Activated CD4-positive, alpha-beta T cell treated with anti-CD3 and anti-CD28 coated beads, Interleukin-2, amount 10 ng/mL, durations not matched to agents 7 days and 5 days (primary cell): Measurements from ENCODE around the gene HLA-DMA. TPM values are rescaled to one million over a fixed set of nuclear protein-coding genes. Genes with fewer than 3 reads are reported as not detected.
A peak's percentile ranks its signal among the peaks of the same experiment; 100 is the strongest.

Experiments
- CTCF ChIA-PET: fragments of 350-600 bp; sonication (Branson Sonifier 250); formaldehyde crosslinking; loops from one replicate; lab custom pipeline; 2021; ENCODE audit warnings: antibody characterized with exemption; lab: Charles Lee
- POLR2A ChIA-PET: fragments of 350-600 bp; sonication (Branson Sonifier 250); formaldehyde crosslinking; loops from one replicate; lab custom pipeline; 2021; ENCODE audit warnings: antibody characterized with exemption; lab: Charles Lee
- DNase-seq: peaks from one replicate; pipeline ENCODE4 v3.0.0-alpha.2; 2020
- H3K27ac Mint-ChIP-seq: one replicate; pipeline ENCODE4 v1.8.0; 2021; ENCODE audit warnings: mild to moderate bottlenecking, moderate library complexity, mixed read lengths
- H3K27me3 Mint-ChIP-seq: one replicate; pipeline ENCODE4 v1.8.0; 2021; ENCODE audit warnings: mixed read lengths
- H3K36me3 Mint-ChIP-seq: one replicate; pipeline ENCODE4 v1.8.0; 2021; ENCODE audit warnings: low read depth, mixed read lengths
- H3K4me1 Mint-ChIP-seq: one replicate; pipeline ENCODE4 v1.8.0; 2021; ENCODE audit warnings: mixed read lengths
- H3K4me3 Mint-ChIP-seq: one replicate; pipeline ENCODE4 v1.8.0; 2021; ENCODE audit warnings: mild to moderate bottlenecking, moderate library complexity, mixed read lengths
- H3K9me3 Mint-ChIP-seq: one replicate; pipeline ENCODE4 v1.8.0; 2021; ENCODE audit warnings: mixed read lengths
- total RNA-seq, 2 experiments: library from RNA; stranded (reverse); gene quantifications; one replicate each; pipeline ENCODE4 v1.2.3, GENCODE V29; 2021

The HLA-DMA gene
- total RNA-seq: 10 to 100 TPM; 24.0 to 26.8 TPM

- Mint-ChIP-seq H3K27me3 (no peaks in the 10 kb centered on the region), H3K4me1 (peaks cover 54% of the 10 kb centered on the region), H3K9me3 (no peaks in the 10 kb centered on the region), H3K27ac (peak within 1 kb of the TSS; percentile 82), H3K4me3 (peak within 1 kb of the TSS; percentile 72), H3K36me3 (peaks cover 3% of the 10 kb centered on the region)
- DNase-seq: peak; percentile 85
- CTCF ChIA-PET: interaction anchor here (0.6 to 10.6 kb wide), 23 partner anchors 8 to 388 kb away, joined by 3 to 156 read pairs (median 5); partner anchors contain the start of genes BRD2, HLA-DMB, PSMB8 and PSMB9
- POLR2A ChIA-PET: interaction anchor here (3.4 kb wide), 1 partner anchor 19 kb away, joined by 19 read pairs; no protein-coding TSS in a partner anchor
Observed at GRCh38 chr6:32952817-32953739, at the start of gene HLA-DMA. Gene HLA-DMA, minus strand, starts transcription at chr6:32953097. Its CDS starts 61 bp downstream, at chr6:32953036.

DNA sequence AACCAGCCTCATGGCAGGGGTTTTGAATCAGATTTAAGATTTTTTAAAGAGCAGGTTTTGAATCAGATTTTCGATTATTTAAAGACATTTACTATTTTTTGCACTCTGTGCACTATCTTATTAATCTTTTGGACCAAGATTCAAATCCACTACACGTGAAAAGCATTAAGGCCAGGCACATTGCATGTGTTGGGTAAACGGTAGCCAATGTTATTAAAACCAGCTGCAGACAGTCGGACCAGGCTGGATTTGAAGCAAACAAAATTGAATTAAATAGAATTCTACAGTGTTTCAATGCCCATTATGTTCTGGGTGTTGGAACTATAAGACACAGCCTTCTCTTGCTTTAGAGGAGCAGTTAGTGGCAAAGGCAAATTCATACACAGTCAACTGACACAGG lies 48.8 kb upstream of the HLA-DMA start:
- H3K27me3 Mint-ChIP-seq: peaks cover 34% of the 10 kb centered on the region
- no peaks in the 10 kb centered on the region for H3K9me3 Mint-ChIP-seq
- ChIA-PET POLR2A (no interaction called here), CTCF (interaction anchor here (1.4 kb wide), 1 partner anchor 13 kb away, joined by 4 read pairs; no protein-coding TSS in a partner anchor)
- H3K4me3 Mint-ChIP-seq: no peak overlapping the region
- H3K27ac Mint-ChIP-seq: no peak overlapping the region
- peaks cover 11% of the 10 kb centered on the region for H3K4me1 Mint-ChIP-seq
- no peaks in the 10 kb centered on the region for H3K36me3 Mint-ChIP-seq
- DNase-seq: no peak

- Mint-ChIP-seq H3K27ac (no peak overlapping the region), H3K36me3 (no peaks in the 10 kb centered on the region), H3K9me3 (no peaks in the 10 kb centered on the region), H3K4me1 (peaks cover 11% of the 10 kb centered on the region), H3K4me3 (no peak overlapping the region), H3K27me3 (peaks cover 47% of the 10 kb centered on the region)
- CTCF ChIA-PET: interaction anchor here (1.0 to 1.4 kb wide), 3 partner anchors 11 to 66 kb away, joined by 3 to 4 read pairs (median 3); no protein-coding TSS in a partner anchor
- DNase-seq: peak; percentile 49
- POLR2A ChIA-PET: no interaction called here
Observed at GRCh38 chr6:33000055-33000454, 47.2 kb upstream of the HLA-DMA start.

- H3K4me1 Mint-ChIP-seq: peaks cover 7% of the 10 kb centered on the region
- peaks cover 43% of the 10 kb centered on the region for H3K27me3 Mint-ChIP-seq
- H3K9me3 Mint-ChIP-seq: no peaks in the 10 kb centered on the region
- H3K27ac Mint-ChIP-seq: no peak overlapping the region
- ChIA-PET CTCF (interaction anchor here (0.5 kb wide), 1 partner anchor 306 kb away, joined by 3 read pairs; no protein-coding TSS in a partner anchor), POLR2A (no interaction called here)
- DNase-seq: no peak
- H3K4me3 Mint-ChIP-seq: no peak overlapping the region
- H3K36me3 Mint-ChIP-seq: no peaks in the 10 kb centered on the region
Observed at GRCh38 chr6:32995448-32995847, 42.6 kb upstream of the HLA-DMA start.

- H3K27ac Mint-ChIP-seq: no peak overlapping the region
- peaks cover 34% of the 10 kb centered on the region for H3K27me3 Mint-ChIP-seq
- H3K4me1 Mint-ChIP-seq: peaks cover 6% of the 10 kb centered on the region
- H3K9me3 Mint-ChIP-seq: no peaks in the 10 kb centered on the region
- no peaks in the 10 kb centered on the region for H3K36me3 Mint-ChIP-seq
- no peak for DNase-seq
- ChIA-PET CTCF (interaction anchor here (0.6 to 1.5 kb wide), 2 partner anchors 9 to 914 kb away, joined by 3 to 4 read pairs; no protein-coding TSS in a partner anchor), POLR2A (no interaction called here)
- H3K4me3 Mint-ChIP-seq: no peak overlapping the region
Observed at GRCh38 chr6:32993363-32993973, 40.6 kb upstream of the HLA-DMA start.

GRCh38 chr6:32991972-32992371 lies 39.1 kb upstream of the HLA-DMA start:
- no peak overlapping the region for H3K4me3 Mint-ChIP-seq
- POLR2A ChIA-PET: no interaction called here

DNA sequence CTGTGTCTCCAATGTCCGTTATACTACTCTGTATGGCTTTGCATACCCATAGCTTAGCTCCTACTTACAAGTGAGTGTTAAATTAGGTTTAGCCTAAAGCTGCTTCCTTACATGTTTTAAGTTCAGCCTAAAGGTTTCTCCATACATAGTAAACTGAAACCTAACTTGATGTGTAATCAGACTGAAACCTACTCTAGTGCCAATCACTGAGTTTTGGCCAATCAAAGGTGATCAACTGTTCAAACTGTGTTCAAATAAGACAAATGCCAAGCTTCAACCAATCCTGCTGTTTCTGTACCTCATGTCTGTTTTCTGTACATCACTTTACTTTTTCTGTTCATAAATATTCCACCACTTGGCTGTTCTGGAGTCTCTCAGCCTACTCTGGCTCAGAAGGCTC lies 36.5 kb upstream of the HLA-DMA start:
- Mint-ChIP-seq H3K9me3 (no peaks in the 10 kb centered on the region), H3K4me1 (peaks cover 22% of the 10 kb centered on the region), H3K36me3 (no peaks in the 10 kb centered on the region), H3K27ac (no peak overlapping the region), H3K27me3 (peaks cover 12% of the 10 kb centered on the region), H3K4me3 (no peak overlapping the region)
- DNase-seq: no peak
- ChIA-PET CTCF (interaction anchor here (1.1 to 8.5 kb wide), 4 partner anchors 9 to 36 kb away, joined by 4 to 130 read pairs (median 4); partner anchors contain the start of gene BRD2), POLR2A (interaction anchor here (0.8 kb wide), 1 partner anchor 16 kb away, joined by 3 read pairs; no protein-coding TSS in a partner anchor)

More at GRCh38 chr6:32991972-32992371, 39.1 kb upstream of the HLA-DMA start:
- Mint-ChIP-seq H3K27ac (no peak overlapping the region), H3K27me3 (peaks cover 27% of the 10 kb centered on the region), H3K4me1 (peaks cover 13% of the 10 kb centered on the region), H3K36me3 (no peaks in the 10 kb centered on the region), H3K9me3 (no peaks in the 10 kb centered on the region)
- CTCF ChIA-PET: interaction anchor here (0.6 to 1.0 kb wide), 2 partner anchors 50 to 115 kb away, joined by 3 to 4 read pairs; no protein-coding TSS in a partner anchor
- DNase-seq: no peak

- Mint-ChIP-seq H3K27me3 (no peaks in the 10 kb centered on the region), H3K27ac (peak overlapping the region; percentile 32), H3K4me3 (no peak overlapping the region), H3K36me3 (peaks cover 19% of the 10 kb centered on the region), H3K4me1 (peaks cover 33% of the 10 kb centered on the region), H3K9me3 (no peaks in the 10 kb centered on the region)
- ChIA-PET POLR2A (interaction anchor here (0.9 to 2.6 kb wide), 4 partner anchors 11 to 117 kb away, joined by 3 to 25 read pairs (median 5); no protein-coding TSS in a partner anchor), CTCF (interaction anchor here (0.6 to 8.5 kb wide), 36 partner anchors 9 to 264 kb away, joined by 3 to 130 read pairs (median 5); partner anchors contain the start of genes BRD2, HLA-DMA, HLA-DMB and PSMB8)
- peak; percentile 94 for DNase-seq
Observed at GRCh38 chr6:32984622-32985389, 31.9 kb upstream of the HLA-DMA start.

GRCh38 chr6:32983964-32984621 lies 31.2 kb upstream of the HLA-DMA start:
- H3K27ac Mint-ChIP-seq: peak overlapping the region; percentile 32
- no peak overlapping the region for H3K4me3 Mint-ChIP-seq
- no peaks in the 10 kb centered on the region for H3K27me3 Mint-ChIP-seq
- peaks cover 26% of the 10 kb centered on the region for H3K36me3 Mint-ChIP-seq
- peaks cover 34% of the 10 kb centered on the region for H3K4me1 Mint-ChIP-seq
- DNase-seq: no peak
- ChIA-PET POLR2A (interaction anchor here (0.9 to 2.6 kb wide), 4 partner anchors 10 to 116 kb away, joined by 3 to 25 read pairs (median 5); no protein-coding TSS in a partner anchor), CTCF (interaction anchor here (0.6 to 8.5 kb wide), 33 partner anchors 9 to 264 kb away, joined by 3 to 130 read pairs (median 5); partner anchors contain the start of genes BRD2, HLA-DMA, HLA-DMB and PSMB8)
- no peaks in the 10 kb centered on the region for H3K9me3 Mint-ChIP-seq

DNA sequence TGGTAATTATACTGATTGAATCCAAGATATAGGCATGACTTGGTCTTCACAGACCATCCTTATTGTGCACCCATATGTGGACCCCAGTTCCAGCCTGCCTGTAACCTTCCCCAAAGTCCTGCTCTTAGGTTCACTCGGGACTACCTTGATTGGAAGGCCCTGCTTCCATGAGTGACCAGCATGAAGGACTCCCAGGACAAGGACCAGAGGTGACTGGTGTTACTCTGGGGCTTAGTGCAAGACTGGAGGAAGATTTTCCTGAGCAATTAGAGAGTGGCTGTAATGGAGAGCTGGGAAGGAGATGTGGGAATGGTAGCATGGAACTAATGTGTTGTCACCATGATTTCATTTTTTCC lies 30.6 kb upstream of the HLA-DMA start:
- no peaks in the 10 kb centered on the region for H3K9me3 Mint-ChIP-seq
- CTCF ChIA-PET: interaction anchor here (1.4 to 8.5 kb wide), 6 partner anchors 12 to 98 kb away, joined by 5 to 130 read pairs (median 21); partner anchors contain the start of genes BRD2 and HLA-DMA
- H3K27me3 Mint-ChIP-seq: no peaks in the 10 kb centered on the region
- peaks cover 39% of the 10 kb centered on the region for H3K4me1 Mint-ChIP-seq
- POLR2A ChIA-PET: interaction anchor here (2.6 kb wide), 1 partner anchor 12 kb away, joined by 25 read pairs; no protein-coding TSS in a partner anchor
- H3K27ac Mint-ChIP-seq: no peak overlapping the region
- DNase-seq: no peak
- H3K4me3 Mint-ChIP-seq: no peak overlapping the region
- peaks cover 32% of the 10 kb centered on the region for H3K36me3 Mint-ChIP-seq
